H1 (cell line): ENCODE results near the gene RFPL3. TPM values are rescaled to one million over a fixed set of nuclear protein-coding genes. Genes with fewer than 3 reads are reported as not detected.

Experiments
- CTCF ChIA-PET: fragments of 300-600 bp; sonication (Branson Sonifier 250); formaldehyde crosslinking; loops from one replicate; lab custom pipeline; 2021; ENCODE audit not compliant: partially characterized antibody; lab: Charles Lee
- POLR2A ChIA-PET: fragments of 300-600 bp; sonication (Branson Sonifier 250); formaldehyde crosslinking; loops from one replicate; lab custom pipeline; 2021; ENCODE audit warnings: inconsistent platforms; ENCODE audit not compliant: partially characterized antibody; lab: Charles Lee
- DNase-seq, 2 experiments: peaks; one replicate each; pipeline versions ENCODE4 v3.0.0 to v3.0.0-alpha.2; 2010 to 2022; ENCODE audit warnings: low spot score in 2 of 2, low read depth in 1 of 2, mixed read lengths in 1 of 2
- FAIRE-seq: peaks from 2 replicates; lab custom pipeline; 2011; peaks lifted over from hg19 to GRCh38; lab: Jason Lieb, UNC
- H2AFZ ChIP-seq: 2 replicates; pipeline ENCODE4 v1.8.1; 2012; ENCODE audit warnings: low read length, inconsistent platforms
- H2AK5ac ChIP-seq: 2 replicates; pipeline ENCODE4 v1.6.1; 2013; ENCODE audit warnings: low read depth, low read length
- H2BK120ac ChIP-seq: replicated peaks from 2 replicates; pipeline ENCODE3; 2013; ENCODE audit warnings: low read depth, low read length, inconsistent platforms
- H2BK12ac ChIP-seq: 2 replicates; pipeline ENCODE4 v1.6.1; 2013; ENCODE audit warnings: low read depth, low read length
- H2BK15ac ChIP-seq: 2 replicates; pipeline ENCODE4 v1.6.1; 2013; ENCODE audit warnings: low read length
- H2BK20ac ChIP-seq: 2 replicates; pipeline ENCODE4 v1.6.1; 2013; ENCODE audit warnings: low read length
- H2BK5ac ChIP-seq: 2 replicates; pipeline ENCODE4 v1.6.1; 2013; ENCODE audit warnings: low read depth, low read length
- H3K14ac ChIP-seq: 2 replicates; pipeline ENCODE4 v1.6.1; 2013; ENCODE audit warnings: inconsistent platforms; ENCODE audit not compliant: insufficient read length
- H3K18ac ChIP-seq: 2 replicates; pipeline ENCODE4 v1.6.1; 2013; ENCODE audit warnings: low read length; ENCODE audit errors: extremely low read depth
- H3K23ac ChIP-seq: 2 replicates; pipeline ENCODE4 v1.6.1; 2013; ENCODE audit warnings: inconsistent platforms; ENCODE audit not compliant: insufficient read length
- H3K23me2 ChIP-seq: 2 replicates; pipeline ENCODE4 v1.6.1; 2013; ENCODE audit warnings: low read depth, low read length
- H3K27ac ChIP-seq: 2 replicates; pipeline ENCODE4 v1.6.1; 2011; ENCODE audit warnings: low read depth, low read length, inconsistent platforms
- H3K27me3 ChIP-seq, 4 experiments: replicated peaks in 1 of 4; 1 replicate in 1 of 4; 2 replicates in 3 of 4; pipeline versions ENCODE4 v1.6.1 to v1.8.1; 2011 to 2013; ENCODE audit warnings: low read length in 3 of 4, mild to moderate bottlenecking in 3 of 4, inconsistent platforms in 2 of 4, mixed read lengths in 2 of 4, moderate library complexity in 1 of 4; ENCODE audit not compliant: control insufficient read depth in 3 of 4, insufficient read depth in 3 of 4; ENCODE audit errors: extremely low read depth in 1 of 4
- H3K36me3 ChIP-seq, 4 experiments: 2 replicates each; pipeline versions ENCODE4 v1.6.1 to v1.8.1; 2011 to 2013; ENCODE audit warnings: mild to moderate bottlenecking in 4 of 4, low read length in 3 of 4, moderate library complexity in 2 of 4, control low read depth in 1 of 4, inconsistent platforms in 1 of 4; ENCODE audit not compliant: insufficient read depth in 4 of 4, control insufficient read depth in 2 of 4
- H3K4ac ChIP-seq: replicated peaks from 2 replicates; pipeline ENCODE3; 2013; ENCODE audit warnings: low read length, low read depth, mixed read lengths, inconsistent platforms; ENCODE audit not compliant: insufficient read length
- H3K4me1 ChIP-seq, 4 experiments: replicated peaks in 1 of 4; 1 replicate in 1 of 4; 2 replicates in 3 of 4; pipeline versions ENCODE4 v1.6.1 to v1.8.1; 2011 to 2013; ENCODE audit warnings: low read length in 3 of 4, inconsistent platforms in 2 of 4, mixed read lengths in 1 of 4; ENCODE audit not compliant: insufficient read depth in 4 of 4, control insufficient read depth in 3 of 4
- H3K4me2 ChIP-seq, 2 experiments: 2 replicates each; pipeline versions ENCODE4 v1.6.1 to v1.8.1; 2011 to 2013; ENCODE audit warnings: low read depth in 2 of 2, low read length in 2 of 2, control low read depth in 1 of 2, inconsistent platforms in 1 of 2, mild to moderate bottlenecking in 1 of 2; ENCODE audit not compliant: insufficient read depth in 1 of 2
- H3K4me3 ChIP-seq, 4 experiments: fragments of 200-600, 300-600 bp in 1 of 4; sonication (generic), shearing (Covaris generic), sonication (Bioruptor Twin) in 1 of 4; 2 replicates each; pipeline versions ENCODE4 v1.5.1 to v1.8.1; 2011 to 2016; ENCODE audit warnings: low read length in 4 of 4, low read depth in 3 of 4, control low read depth in 2 of 4, inconsistent platforms in 2 of 4, mild to moderate bottlenecking in 2 of 4, mixed read lengths in 1 of 4, moderate library complexity in 1 of 4; ENCODE audit not compliant: insufficient read depth in 2 of 4; ENCODE audit errors: extremely low read depth in 1 of 4
- H3K56ac ChIP-seq: replicated peaks from 2 replicates; pipeline ENCODE3; 2013; ENCODE audit warnings: low read depth, mild to moderate bottlenecking, mixed read lengths, low read length, inconsistent platforms; ENCODE audit not compliant: insufficient read length
- H3K79me1 ChIP-seq: 2 replicates; pipeline ENCODE4 v1.6.1; 2013; ENCODE audit warnings: low read depth, low read length, control low read depth
- H3K79me2 ChIP-seq, 2 experiments: 2 replicates each; pipeline versions ENCODE4 v1.6.1 to v1.8.1; 2012 to 2013; ENCODE audit warnings: low read length in 2 of 2, mild to moderate bottlenecking in 2 of 2, inconsistent platforms in 1 of 2; ENCODE audit not compliant: insufficient read depth in 2 of 2, control insufficient read depth in 1 of 2
- H3K9ac ChIP-seq, 4 experiments: replicated peaks in 1 of 4; 1 replicate in 1 of 4; 2 replicates in 3 of 4; pipeline versions ENCODE4 v1.6.1 to v1.8.1; 2011 to 2013; ENCODE audit warnings: low read depth in 3 of 4, low read length in 3 of 4, control low read depth in 2 of 4, mild to moderate bottlenecking in 2 of 4, moderate library complexity in 2 of 4, inconsistent platforms in 1 of 4; ENCODE audit errors: extremely low read depth in 1 of 4
- H3K9me3 ChIP-seq, 2 experiments: 2 replicates each; pipeline versions ENCODE4 v1.6.1 to v1.8.1; 2012 to 2013; ENCODE audit warnings: mild to moderate bottlenecking in 2 of 2, moderate library complexity in 2 of 2, control low read depth in 1 of 2, inconsistent platforms in 1 of 2, low read depth in 1 of 2, low read length in 1 of 2, mixed read lengths in 1 of 2; ENCODE audit not compliant: insufficient read depth in 2 of 2
- H4K20me1 ChIP-seq, 2 experiments: replicated peaks in 1 of 2; 2 replicates each; pipeline versions ENCODE3 to v1.8.1; 2011 to 2013; ENCODE audit warnings: inconsistent platforms in 2 of 2, low read length in 2 of 2, mild to moderate bottlenecking in 1 of 2; ENCODE audit not compliant: insufficient read depth in 2 of 2, control insufficient read depth in 1 of 2
- H4K5ac ChIP-seq: 2 replicates; pipeline ENCODE4 v1.6.1; 2013; ENCODE audit warnings: low read length, low read depth, mixed read lengths, inconsistent platforms; ENCODE audit not compliant: insufficient read length
- H4K8ac ChIP-seq: 2 replicates; pipeline ENCODE4 v1.8.0; 2013; ENCODE audit warnings: mild to moderate bottlenecking, moderate library complexity, low read length, inconsistent platforms; ENCODE audit not compliant: insufficient read depth; ENCODE audit errors: extremely low read depth
- H4K91ac ChIP-seq: replicated peaks from 2 replicates; pipeline ENCODE3; 2013; ENCODE audit warnings: low read length, mixed read lengths, inconsistent platforms; ENCODE audit not compliant: insufficient read length
- ATF2 ChIP-seq: IDR thresholded peaks from 2 replicates; pipeline ENCODE4 v1.6.1; 2012; ENCODE audit warnings: low read length, inconsistent platforms
- CEBPB ChIP-seq: IDR thresholded peaks from 2 replicates; pipeline ENCODE4 v1.6.1; 2012; ENCODE audit warnings: low read depth, low read length
- CHD1 ChIP-seq: IDR thresholded peaks from 2 replicates; pipeline ENCODE4 v1.6.1; 2012; ENCODE audit warnings: low read depth, low read length, improper control_type of control experiment
- GTF2F1 ChIP-seq: IDR thresholded peaks from 2 replicates; pipeline ENCODE4 v1.6.1; 2012; ENCODE audit warnings: low read depth, low read length, improper control_type of control experiment, borderline replicate concordance
- POU5F1 ChIP-seq: IDR thresholded peaks from 2 replicates; pipeline ENCODE4 v1.6.1; 2011; ENCODE audit warnings: low read depth, mild to moderate bottlenecking, low read length, moderate library complexity
- SIX5 ChIP-seq: IDR thresholded peaks from 2 replicates; pipeline ENCODE4 v1.6.1; 2011; ENCODE audit warnings: mild to moderate bottlenecking, low read depth, low read length
- WGBS, 2 experiments: shearing (Covaris generic) in 1 of 2; methylation state at CpG; one replicate each; pipeline versions ENCODE4 v1.1.6 to v1.1.7; 2013 to 2015; ENCODE audit warnings: low lambda C conversion rate in 2 of 2, mixed read lengths in 2 of 2, inconsistent platforms in 1 of 2, low coverage in 1 of 2, missing lambda C conversion rate in 1 of 2; ENCODE audit not compliant: insufficient replicate concordance in 2 of 2, insufficient coverage in 1 of 2, insufficient read length in 1 of 2; ENCODE audit errors: extremely low coverage in 1 of 2, missing lambda C conversion rate in 1 of 2; 5-methylcytosine and 5-hydroxymethylcytosine counted together
- polyA plus RNA-seq, 7 experiments: library from polyadenylated mRNA; depleted of rRNA in 3 of 7; stranded (reverse) in 5 of 7; unstranded in 2 of 7; fragments of >200 nt in 5 of 7; fragments of 200-250 nt in 2 of 7; gene quantifications; 1 replicate in 5 of 7; 2 replicates in 1 of 7; 4 replicates in 1 of 7; pipeline versions ENCODE4 v1.2.1 to v1.2.3, GENCODE V29; 2011 to 2013; ENCODE audit warnings: missing spikeins in 2 of 7, mixed read lengths in 2 of 7
- total RNA-seq: library from RNA; stranded (reverse); fragmentation: NEBNext Ultra II Directional; extraction: Animal tissue kit (Norgen Biotek cat#: 25700); gene quantifications from 2 replicates; pipeline ENCODE4 v1.2.1, GENCODE V29; 2021

The RFPL3 gene
- total and polyA plus RNA-seq, 2 of the 8 experiments (the other 6 are each of a cell fraction or from before 2014, with no cell fraction given): 0.08 to 0.24 TPM

DNA sequence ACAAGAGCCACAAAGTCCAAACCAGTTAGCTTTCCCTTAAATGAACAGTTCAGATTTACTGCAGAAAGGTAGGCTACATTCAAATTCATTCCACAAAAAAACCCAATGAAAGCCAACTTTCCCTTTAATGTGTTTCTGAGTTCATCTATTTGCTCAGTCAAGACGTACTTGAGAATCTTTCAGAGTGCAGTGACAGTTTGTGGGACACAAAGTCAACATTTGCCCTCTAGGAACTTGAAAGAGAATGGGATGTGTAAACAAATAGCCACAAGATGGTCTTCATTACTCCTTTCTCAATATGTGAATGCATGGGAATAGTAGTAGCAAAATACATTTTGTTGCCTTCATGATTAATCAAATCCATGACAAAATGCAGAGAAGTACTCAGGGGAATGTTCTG, 38.6 kb downstream of the RFPL3 start:
- no peak overlapping the region for H3K4ac ChIP-seq
- no peak overlapping the region for H2BK5ac ChIP-seq
- no peak overlapping the region for H2BK120ac ChIP-seq
- no peaks in the 10 kb centered on the region for H3K4me1 ChIP-seq
- no peak overlapping the region for H2BK20ac ChIP-seq
- no peak overlapping the region for H2AK5ac ChIP-seq
- no peak overlapping the region for H2AFZ ChIP-seq
- H4K5ac ChIP-seq: no peak overlapping the region
- H3K9me3 ChIP-seq: no peaks in the 10 kb centered on the region
- H3K27me3 ChIP-seq: no peaks in the 10 kb centered on the region
- no peak overlapping the region for H4K8ac ChIP-seq
- H2BK12ac ChIP-seq: no peak overlapping the region
- peaks cover 17 to 89% (median 70%) of the 10 kb centered on the region in 4 experiments for H3K36me3 ChIP-seq
- H3K79me2 ChIP-seq: no peaks in the 10 kb centered on the region
- H3K4me2 ChIP-seq: no peak overlapping the region
- TF ChIP-seq CEBPB (no peak), ATF2 (no peak), POU5F1 (no peak), GTF2F1 (no peak), SIX5 (no peak), CHD1 (no peak)
- H3K79me1 ChIP-seq: no peaks in the 10 kb centered on the region
- H3K9ac ChIP-seq: no peak overlapping the region
- no peak overlapping the region for H4K91ac ChIP-seq
- 86% methylated on average over 1 of the region's 1 CpG; no CpG with 5 or more reads in 1 of the 2 experiments for WGBS, 2 experiments
- H2BK15ac ChIP-seq: no peak overlapping the region
- H3K4me3 ChIP-seq: no peak overlapping the region
- ChIA-PET POLR2A (no interaction called here), CTCF (interaction anchor here (1.3 kb wide), 1 partner anchor 18 kb away, joined by 3 read pairs; no protein-coding TSS in a partner anchor)
- H3K23me2 ChIP-seq: no peaks in the 10 kb centered on the region
- no peak overlapping the region for H3K14ac ChIP-seq
- DNase-seq: no peak
- no peak for FAIRE-seq
- H4K20me1 ChIP-seq: peaks cover 0 to 2% of the 10 kb centered on the region in 2 experiments
- no peak overlapping the region for H3K18ac ChIP-seq
- H3K23ac ChIP-seq: no peak overlapping the region
- H3K56ac ChIP-seq: no peak overlapping the region
- H3K27ac ChIP-seq: no peak overlapping the region
